Esophagus muscularis mucosa (tissue), 4 donors: Measurements from ENCODE around the gene SH2D1B.

ENCODE experiments used
- CTCF ChIP-seq, 3 experiments: fragments of 200-600 bp in 2 of 3; fragments of 450-650 bp in 1 of 3; sonication (generic) in 2 of 3; IDR thresholded peaks; one replicate each; pipeline ENCODE4 v1.5.1; 2017 to 2019; ENCODE audit warnings: antibody characterized with exemption in 3 of 3, mild to moderate bottlenecking in 2 of 3, moderate library complexity in 1 of 3
- EP300 ChIP-seq: sonication (generic); formaldehyde crosslinking; IDR thresholded peaks from one replicate; pipeline ENCODE4 v1.6.1; 2017; ENCODE audit warnings: antibody characterized with exemption
- POLR2A ChIP-seq: fragments of 450-650 bp; IDR thresholded peaks from one replicate; pipeline ENCODE4 v1.6.1; 2017; ENCODE audit warnings: antibody characterized with exemption, moderate library complexity, mild to moderate bottlenecking, low read depth

- TF ChIP-seq POLR2A (no peak), CTCF (IDR thresholded peaks at IDR 0.05) (no peak), EP300 (no peak)
Measured at GRCh38 chr1:162359523-162360236, 52.3 kb downstream of the SH2D1B start.
